ENCODE data around the gene NIPBL.

NIPBL gene

DNA sequence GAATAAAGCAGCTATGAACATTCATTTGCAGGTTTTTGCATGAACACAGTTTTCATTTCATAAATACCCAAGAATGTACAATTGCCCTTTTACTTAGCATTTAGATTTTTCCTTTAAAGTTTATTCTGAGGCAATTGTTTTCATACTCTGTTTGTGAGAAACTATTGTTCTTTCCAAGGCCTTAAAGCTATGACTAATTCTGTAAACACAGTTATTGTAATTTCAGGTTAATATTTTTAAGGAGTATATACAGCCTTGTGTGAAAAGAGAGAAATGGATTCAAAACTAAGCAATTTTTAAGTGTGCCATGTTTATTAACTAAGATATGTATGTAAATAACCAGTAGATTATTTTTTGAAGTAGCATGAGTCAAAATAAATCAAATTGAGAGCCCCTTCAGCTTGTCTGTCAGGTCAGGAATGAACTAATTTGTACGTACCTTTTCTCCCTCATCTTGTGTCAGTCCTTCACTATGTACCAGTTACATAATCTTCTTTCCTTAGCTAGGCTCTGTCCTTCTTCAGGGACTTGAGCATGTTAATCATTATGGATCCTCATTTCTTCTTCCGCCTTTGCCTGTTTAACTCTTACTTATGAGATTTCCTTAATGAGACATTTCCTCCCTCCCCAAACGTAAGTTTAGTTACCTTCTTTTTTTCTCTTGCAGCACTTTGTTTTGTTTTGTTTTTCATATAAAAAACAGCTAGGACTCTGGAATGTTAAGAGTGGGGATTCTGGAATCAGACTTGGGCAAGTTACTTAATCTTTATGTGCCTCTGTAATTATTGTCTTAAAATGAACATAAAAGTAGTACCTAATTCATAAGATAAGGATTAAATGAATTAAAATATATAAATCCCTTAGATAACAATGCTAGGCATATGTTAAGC is 63.6 kb downstream of the NIPBL start:
- H3K36me3 Mint-ChIP-seq (ENCODE audit: low read depth): peaks cover 5% of the 10 kb centered on the region
- TF ChIP-seq, protein P1, sequence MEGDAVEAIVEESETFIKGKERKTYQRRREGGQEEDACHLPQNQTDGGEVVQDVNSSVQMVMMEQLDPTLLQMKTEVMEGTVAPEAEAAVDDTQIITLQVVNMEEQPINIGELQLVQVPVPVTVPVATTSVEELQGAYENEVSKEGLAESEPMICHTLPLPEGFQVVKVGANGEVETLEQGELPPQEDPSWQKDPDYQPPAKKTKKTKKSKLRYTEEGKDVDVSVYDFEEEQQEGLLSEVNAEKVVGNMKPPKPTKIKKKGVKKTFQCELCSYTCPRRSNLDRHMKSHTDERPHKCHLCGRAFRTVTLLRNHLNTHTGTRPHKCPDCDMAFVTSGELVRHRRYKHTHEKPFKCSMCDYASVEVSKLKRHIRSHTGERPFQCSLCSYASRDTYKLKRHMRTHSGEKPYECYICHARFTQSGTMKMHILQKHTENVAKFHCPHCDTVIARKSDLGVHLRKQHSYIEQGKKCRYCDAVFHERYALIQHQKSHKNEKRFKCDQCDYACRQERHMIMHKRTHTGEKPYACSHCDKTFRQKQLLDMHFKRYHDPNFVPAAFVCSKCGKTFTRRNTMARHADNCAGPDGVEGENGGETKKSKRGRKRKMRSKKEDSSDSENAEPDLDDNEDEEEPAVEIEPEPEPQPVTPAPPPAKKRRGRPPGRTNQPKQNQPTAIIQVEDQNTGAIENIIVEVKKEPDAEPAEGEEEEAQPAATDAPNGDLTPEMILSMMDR (IDR thresholded peaks at IDR 0.05; ENCODE audit: unreplicated experiment in 3 of 3): no peak

DNA sequence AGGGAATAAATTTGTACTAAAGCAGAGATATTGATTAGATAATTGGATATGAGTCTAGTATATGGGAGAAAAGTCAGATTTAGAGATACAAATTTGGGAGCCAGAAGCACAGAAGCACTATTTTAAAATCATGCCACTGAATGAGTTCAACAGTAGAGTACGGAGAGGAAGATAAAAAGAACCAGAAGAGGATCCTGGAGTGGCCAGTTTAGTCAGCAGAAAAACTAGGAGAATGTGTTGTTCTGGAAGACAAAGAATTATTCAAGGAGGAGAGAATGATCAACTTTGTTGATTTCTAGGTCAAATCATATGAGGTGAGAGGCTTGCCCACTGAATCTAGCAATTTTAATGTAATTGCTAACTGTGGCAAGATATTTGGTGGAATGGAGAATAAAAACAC is 67.0 kb downstream of the NIPBL start:
- TF ChIP-seq, protein P1 (IDR thresholded peaks at IDR 0.05; ENCODE audit: unreplicated experiment in 3 of 3): no peak
- no peaks in the 10 kb centered on the region for H3K9me3 Mint-ChIP-seq
- H3K4me3 Mint-ChIP-seq: no peak overlapping the region
- no peaks in the 10 kb centered on the region for H3K27me3 Mint-ChIP-seq (ENCODE audit: low read depth)
- H3K27ac Mint-ChIP-seq: no peak overlapping the region
- peaks cover 6% of the 10 kb centered on the region for H3K4me1 Mint-ChIP-seq
- peaks cover 4% of the 10 kb centered on the region for H3K36me3 Mint-ChIP-seq (ENCODE audit: low read depth)

More for the DNA sequence above, 63.6 kb downstream of the NIPBL start:
- H3K27me3 Mint-ChIP-seq (ENCODE audit: low read depth): no peaks in the 10 kb centered on the region
- peak overlapping the region in 1 of 3 experiments; percentile 3 for H3K27ac Mint-ChIP-seq
- no peaks in the 10 kb centered on the region for H3K9me3 Mint-ChIP-seq
- no peak overlapping the region for H3K4me3 Mint-ChIP-seq
- H3K4me1 Mint-ChIP-seq: peaks cover 6% of the 10 kb centered on the region

- Mint-ChIP-seq H3K36me3 (ENCODE audit: low read depth) (peaks cover 2% of the 10 kb centered on the region), H3K9me3 (no peaks in the 10 kb centered on the region), H3K4me1 (peaks cover 6% of the 10 kb centered on the region), H3K27me3 (ENCODE audit: low read depth) (no peaks in the 10 kb centered on the region), H3K27ac (no peak overlapping the region), H3K4me3 (no peak overlapping the region)
- TF ChIP-seq, protein P1 (IDR thresholded peaks at IDR 0.05; ENCODE audit: unreplicated experiment in 3 of 3): no peak
These were observed 67.5 kb downstream of the NIPBL start for GRCh38 chr5:36944024-36944423.

DNA sequence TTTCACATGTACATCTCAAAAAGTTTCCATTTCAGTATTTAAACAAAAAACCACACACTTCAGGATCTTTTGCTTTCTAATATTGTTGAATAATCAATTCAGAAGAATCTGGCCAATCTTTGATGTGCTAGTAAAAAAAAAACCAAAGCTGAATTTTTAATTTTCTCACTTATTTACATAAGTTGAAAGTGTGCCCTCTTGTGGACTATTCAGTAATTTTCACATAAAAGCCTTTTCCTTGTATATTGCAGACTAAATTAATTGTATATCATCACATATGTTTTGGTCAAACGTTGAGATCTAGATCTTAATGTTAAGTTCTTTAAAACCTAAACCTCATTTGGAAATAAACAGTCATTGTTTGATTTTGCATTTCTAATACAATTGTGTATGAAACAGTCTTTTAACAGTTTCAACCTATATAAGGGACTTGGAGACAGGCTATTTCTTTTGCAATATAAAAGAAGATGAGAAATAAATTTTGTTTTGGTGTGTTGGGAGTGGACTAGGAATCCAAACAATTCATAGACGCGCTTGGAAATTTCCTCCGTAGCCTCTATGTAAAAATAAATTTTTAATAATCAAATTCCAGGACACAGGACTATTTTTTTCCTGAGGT is 68.1 kb downstream of the NIPBL start:
- TF ChIP-seq, protein P1 (IDR thresholded peaks at IDR 0.05; ENCODE audit: unreplicated experiment in 3 of 3): peak; percentile 50 to 69 (median 59)
- H3K27me3 Mint-ChIP-seq (ENCODE audit: low read depth): no peaks in the 10 kb centered on the region
- H3K4me3 Mint-ChIP-seq: no peak overlapping the region
- H3K27ac Mint-ChIP-seq: no peak overlapping the region
- no peaks in the 10 kb centered on the region for H3K9me3 Mint-ChIP-seq
- H3K36me3 Mint-ChIP-seq (ENCODE audit: low read depth): no peaks in the 10 kb centered on the region
- H3K4me1 Mint-ChIP-seq: peaks cover 9% of the 10 kb centered on the region

GRCh38 chr5:36945687-36946086 is 69.1 kb downstream of the NIPBL start:
- H3K4me1 Mint-ChIP-seq: peaks cover 13% of the 10 kb centered on the region
- H3K4me3 Mint-ChIP-seq: no peak overlapping the region
- TF ChIP-seq, protein P1 (IDR thresholded peaks at IDR 0.05; ENCODE audit: unreplicated experiment in 3 of 3): no peak
- H3K9me3 Mint-ChIP-seq: no peaks in the 10 kb centered on the region
- H3K27ac Mint-ChIP-seq: no peak overlapping the region
- H3K27me3 Mint-ChIP-seq (ENCODE audit: low read depth): no peaks in the 10 kb centered on the region
- no peaks in the 10 kb centered on the region for H3K36me3 Mint-ChIP-seq (ENCODE audit: low read depth)

Measured in nephron (organoid).